PFSK-1 (cell line): Measurements from ENCODE around the gene CDC16.

Experiments used
- FOXP2 ChIP-seq: optimal IDR thresholded peaks from 2 replicates; pipeline ENCODE3; 2011; ENCODE audit warnings: borderline replicate concordance, control low read depth, inconsistent platforms; ENCODE audit not compliant: insufficient read depth; ENCODE audit errors: extremely low read length, extremely low read depth
- POLR2AphosphoS5 ChIP-seq: IDR thresholded peaks from 2 replicates; pipeline ENCODE4 v1.6.1; 2012; ENCODE audit warnings: low read depth, mild to moderate bottlenecking, control low read depth, low read length, moderate library complexity
- SIN3A ChIP-seq: IDR thresholded peaks from 2 replicates; pipeline ENCODE4 v1.6.1; 2012; ENCODE audit warnings: mild to moderate bottlenecking, low read length, moderate library complexity, borderline replicate concordance; ENCODE audit not compliant: insufficient read depth
- TAF1 ChIP-seq: IDR thresholded peaks from 2 replicates; pipeline ENCODE4 v1.6.1; 2012; ENCODE audit warnings: low read length, control low read depth, borderline replicate concordance; ENCODE audit not compliant: insufficient read depth
- TF ChIP-seq, protein P1 (sequence below), 2 experiments: IDR thresholded peaks; 2 replicates each; pipeline versions ENCODE4 v1.6.1 to v1.8.0; 2011 to 2012; ENCODE audit warnings: low read depth in 2 of 2, low read length in 2 of 2, control low read depth in 1 of 2, inconsistent platforms in 1 of 2, mild to moderate bottlenecking in 1 of 2, moderate library complexity in 1 of 2; ENCODE audit not compliant: insufficient read depth in 1 of 2

Gene CDC16

DNA sequence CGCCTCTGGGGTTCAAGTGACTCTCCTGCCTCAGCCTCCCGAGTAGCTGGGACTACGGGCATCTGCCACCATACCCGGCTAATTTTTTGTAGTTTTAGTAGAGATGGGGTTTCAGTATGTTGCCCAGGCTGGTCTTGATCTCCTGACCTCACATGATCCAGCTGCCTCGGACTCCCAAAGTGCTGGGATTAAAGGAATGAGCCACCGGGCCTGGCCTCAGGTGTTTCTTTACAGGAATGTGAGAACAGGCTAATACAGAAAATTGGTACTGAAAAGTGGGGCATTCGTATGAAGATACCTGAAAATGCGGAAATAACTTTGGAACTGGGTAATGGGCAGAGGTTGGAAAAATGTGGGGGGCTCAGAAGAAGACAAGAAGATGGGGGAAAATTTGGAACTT, 2.8 kb upstream of the CDC16 start:
- TF ChIP-seq FOXP2: no peak

DNA sequence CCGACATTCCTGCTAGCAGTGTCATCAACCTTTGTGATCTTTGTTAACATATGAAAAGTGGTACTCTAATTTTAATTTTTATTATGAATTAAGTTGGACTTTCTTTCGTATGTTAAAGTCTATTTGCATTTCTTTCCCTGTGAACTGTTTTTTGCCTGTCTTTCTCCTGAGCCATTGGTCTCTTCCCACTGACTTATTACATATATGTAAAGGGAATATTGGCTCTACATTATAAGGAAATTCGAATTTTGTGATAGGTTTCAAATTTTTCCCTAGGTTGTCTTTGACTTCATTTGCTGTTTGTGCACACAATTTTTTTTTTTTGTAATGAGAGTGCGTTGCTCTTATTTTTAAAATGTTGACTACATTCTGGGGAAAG, 442 bp upstream of the CDC16 start:
- TF ChIP-seq SIN3A (no peak), TAF1 (no peak), FOXP2 (no peak), POLR2AphosphoS5 (no peak)
- TF ChIP-seq, protein P1, sequence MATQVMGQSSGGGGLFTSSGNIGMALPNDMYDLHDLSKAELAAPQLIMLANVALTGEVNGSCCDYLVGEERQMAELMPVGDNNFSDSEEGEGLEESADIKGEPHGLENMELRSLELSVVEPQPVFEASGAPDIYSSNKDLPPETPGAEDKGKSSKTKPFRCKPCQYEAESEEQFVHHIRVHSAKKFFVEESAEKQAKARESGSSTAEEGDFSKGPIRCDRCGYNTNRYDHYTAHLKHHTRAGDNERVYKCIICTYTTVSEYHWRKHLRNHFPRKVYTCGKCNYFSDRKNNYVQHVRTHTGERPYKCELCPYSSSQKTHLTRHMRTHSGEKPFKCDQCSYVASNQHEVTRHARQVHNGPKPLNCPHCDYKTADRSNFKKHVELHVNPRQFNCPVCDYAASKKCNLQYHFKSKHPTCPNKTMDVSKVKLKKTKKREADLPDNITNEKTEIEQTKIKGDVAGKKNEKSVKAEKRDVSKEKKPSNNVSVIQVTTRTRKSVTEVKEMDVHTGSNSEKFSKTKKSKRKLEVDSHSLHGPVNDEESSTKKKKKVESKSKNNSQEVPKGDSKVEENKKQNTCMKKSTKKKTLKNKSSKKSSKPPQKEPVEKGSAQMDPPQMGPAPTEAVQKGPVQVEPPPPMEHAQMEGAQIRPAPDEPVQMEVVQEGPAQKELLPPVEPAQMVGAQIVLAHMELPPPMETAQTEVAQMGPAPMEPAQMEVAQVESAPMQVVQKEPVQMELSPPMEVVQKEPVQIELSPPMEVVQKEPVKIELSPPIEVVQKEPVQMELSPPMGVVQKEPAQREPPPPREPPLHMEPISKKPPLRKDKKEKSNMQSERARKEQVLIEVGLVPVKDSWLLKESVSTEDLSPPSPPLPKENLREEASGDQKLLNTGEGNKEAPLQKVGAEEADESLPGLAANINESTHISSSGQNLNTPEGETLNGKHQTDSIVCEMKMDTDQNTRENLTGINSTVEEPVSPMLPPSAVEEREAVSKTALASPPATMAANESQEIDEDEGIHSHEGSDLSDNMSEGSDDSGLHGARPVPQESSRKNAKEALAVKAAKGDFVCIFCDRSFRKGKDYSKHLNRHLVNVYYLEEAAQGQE (IDR thresholded peaks at IDR 0.05; ENCODE audit: insufficient read depth in 1 of 2, low read depth in 2 of 2, low read length in 2 of 2): no peak

GRCh38 chr13:114235697-114236096, 1.0 kb downstream of the CDC16 start:
- TF ChIP-seq SIN3A (no peak), FOXP2 (no peak), TAF1 (no peak), POLR2AphosphoS5 (no peak)
- TF ChIP-seq, protein P1 (IDR thresholded peaks at IDR 0.05; ENCODE audit: insufficient read depth in 1 of 2, low read depth in 2 of 2, low read length in 2 of 2): no peak

DNA sequence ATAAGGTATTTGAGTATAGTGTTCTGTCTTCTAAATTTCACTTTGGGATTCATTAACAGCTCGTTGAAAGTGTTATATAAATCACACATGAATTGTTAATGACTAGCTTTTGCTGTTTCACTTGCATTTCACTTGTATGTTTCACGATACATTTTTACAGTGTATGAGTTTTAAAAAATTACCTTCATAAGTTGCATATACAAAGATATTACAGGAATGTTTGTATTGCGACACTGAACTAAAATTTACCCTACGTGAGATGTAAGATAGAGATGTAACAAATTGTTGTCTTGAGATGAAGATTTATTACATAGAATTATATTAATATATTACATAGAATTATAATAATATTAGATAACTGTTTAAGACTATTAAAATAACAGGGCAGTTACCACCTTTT, 1.5 kb downstream of the CDC16 start:
- no peak for TF ChIP-seq TAF1
- TF ChIP-seq POLR2AphosphoS5: no peak
- TF ChIP-seq, protein P1 (IDR thresholded peaks at IDR 0.05; ENCODE audit: insufficient read depth in 1 of 2, low read depth in 2 of 2, low read length in 2 of 2): no peak
- no peak for TF ChIP-seq FOXP2
- no peak for TF ChIP-seq SIN3A

DNA sequence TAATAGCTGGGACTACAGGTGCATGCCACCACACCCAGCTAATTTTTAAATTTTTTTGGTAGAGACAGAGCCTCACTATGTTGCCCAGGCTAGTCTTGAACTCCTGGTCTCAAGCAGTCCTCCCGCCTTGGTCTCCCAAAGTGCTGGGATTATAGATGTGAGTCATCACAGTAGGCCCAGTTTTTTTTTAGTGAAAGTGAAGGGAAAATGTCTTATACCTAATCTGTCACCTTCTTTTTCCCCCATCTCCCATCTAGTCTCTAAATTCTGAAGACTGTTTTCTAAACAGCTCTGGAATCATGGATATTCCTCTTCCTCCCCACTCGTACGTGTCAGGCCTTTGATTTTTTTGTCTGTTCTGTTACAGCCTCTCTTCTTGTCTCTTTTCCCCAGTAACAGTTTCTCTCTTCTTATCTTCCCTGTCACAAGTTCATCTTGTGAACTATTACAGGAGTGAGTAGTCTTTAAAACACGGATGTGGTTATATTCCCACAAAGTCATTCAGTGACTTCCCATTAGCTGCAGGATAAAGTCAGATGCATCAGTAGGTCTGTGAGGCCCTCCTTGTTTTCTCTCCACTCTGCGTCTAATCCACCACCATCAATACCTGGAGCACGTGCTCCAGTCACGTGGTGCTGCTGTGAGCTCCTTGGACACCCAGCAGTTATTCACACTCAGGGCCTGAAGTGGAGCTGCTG, 2.9 kb downstream of the CDC16 start:
- TF ChIP-seq POLR2AphosphoS5 (no peak), SIN3A (no peak), TAF1 (no peak), FOXP2 (no peak)
- TF ChIP-seq, protein P1 (IDR thresholded peaks at IDR 0.05; ENCODE audit: insufficient read depth in 1 of 2, low read depth in 2 of 2, low read length in 2 of 2): no peak
